HG03378 (cell line): ENCODE measurements around the gene TRABD2B.

Experiments
- ATAC-seq: cut with Tn5 transposase; IDR thresholded peaks from one replicate; pipeline ENCODE4 v1.9.1; 2021; ENCODE audit warnings: mild to moderate bottlenecking, moderate library complexity; ENCODE audit not compliant: unreplicated experiment

Gene TRABD2B

GRCh38 chr1:47856996-47857395 lies 140.2 kb downstream of the TRABD2B start:
- no peak for ATAC-seq

- ATAC-seq: no peak
These were observed 142.0 kb downstream of the TRABD2B start for GRCh38 chr1:47855230-47855629.

GRCh38 chr1:47854552-47855144 lies 142.5 kb downstream of the TRABD2B start:
- no peak for ATAC-seq

- ATAC-seq: no peak
These were observed 143.3 kb downstream of the TRABD2B start for GRCh38 chr1:47853852-47854251.

- ATAC-seq: no peak
These were observed 144.1 kb downstream of the TRABD2B start for GRCh38 chr1:47853059-47853458.

GRCh38 chr1:47852006-47852718 lies 145.0 kb downstream of the TRABD2B start:
- no peak for ATAC-seq

GRCh38 chr1:47850451-47850850 lies 146.7 kb downstream of the TRABD2B start:
- ATAC-seq: no peak

- no peak for ATAC-seq
These were observed 147.5 kb downstream of the TRABD2B start for GRCh38 chr1:47849591-47850261.

GRCh38 chr1:47849005-47849521 lies 148.1 kb downstream of the TRABD2B start:
- ATAC-seq: no peak

GRCh38 chr1:47847763-47848162 lies 149.4 kb downstream of the TRABD2B start:
- ATAC-seq: no peak

- no peak for ATAC-seq
These were observed 152.6 kb downstream of the TRABD2B start for GRCh38 chr1:47844558-47844955.

- no peak for ATAC-seq
These were observed 153.2 kb downstream of the TRABD2B start for GRCh38 chr1:47843781-47844557.

- no peak for ATAC-seq
These were observed 154.1 kb downstream of the TRABD2B start for GRCh38 chr1:47843059-47843458.

GRCh38 chr1:47842228-47842919 lies 154.8 kb downstream of the TRABD2B start:
- ATAC-seq: no peak

- no peak for ATAC-seq
These were observed 155.8 kb downstream of the TRABD2B start for GRCh38 chr1:47841356-47841755.

- no peak for ATAC-seq
These were observed 156.6 kb downstream of the TRABD2B start for GRCh38 chr1:47840393-47841190.

GRCh38 chr1:47839433-47839760 lies 157.8 kb downstream of the TRABD2B start:
- no peak for ATAC-seq

- ATAC-seq: no peak
These were observed 158.4 kb downstream of the TRABD2B start for GRCh38 chr1:47838562-47839432.
